SK-N-MC (cell line): ENCODE measurements around the gene PIGK.

Source experiments
- EZH2 ChIP-seq: fragments of 200-600 bp; sonication (generic); IDR thresholded peaks from one replicate; pipeline ENCODE4 v1.6.1; 2017; ENCODE audit warnings: antibody characterized with exemption
- POLR2AphosphoS5 ChIP-seq: IDR thresholded peaks from 2 replicates; pipeline ENCODE4 v1.6.1; 2012; ENCODE audit warnings: mild to moderate bottlenecking, low read depth, low read length, borderline replicate concordance

DNA sequence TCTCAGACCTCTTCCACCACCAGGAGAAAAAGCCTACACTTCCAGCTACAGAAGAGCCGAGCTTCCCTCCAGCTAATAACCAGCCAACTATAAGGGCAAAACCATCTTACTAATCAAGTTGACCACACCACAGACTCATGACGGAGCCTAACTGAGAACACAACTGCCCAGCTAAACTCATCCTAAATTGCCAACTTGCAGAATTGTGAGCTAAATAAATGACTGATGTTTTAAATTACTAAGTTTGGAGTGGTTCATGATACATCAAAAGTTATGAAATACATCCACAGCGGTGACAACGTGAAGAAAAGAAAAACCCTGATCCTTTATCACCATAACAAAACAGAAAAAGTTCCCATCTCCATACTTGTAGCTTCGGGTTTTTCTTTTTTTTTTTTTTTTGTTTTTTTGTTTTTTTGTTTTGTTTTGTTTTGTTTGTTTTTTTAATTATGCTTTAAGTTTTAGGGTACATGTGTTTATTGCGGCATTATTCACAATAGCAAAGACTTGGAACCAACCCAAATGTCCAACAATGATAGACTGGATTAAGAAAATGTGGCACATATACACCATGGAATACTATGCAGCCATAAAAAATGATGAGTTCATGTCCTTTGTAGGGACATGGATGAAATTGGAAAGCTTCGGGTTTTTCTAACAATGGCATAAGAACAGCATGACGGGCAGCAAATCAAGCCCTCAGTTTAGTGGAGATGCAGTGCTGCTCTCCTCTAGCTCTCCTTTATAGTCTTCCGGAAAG is 122.6 kb downstream of the PIGK start:
- no peak for TF ChIP-seq POLR2AphosphoS5
- no peak for TF ChIP-seq EZH2
